Endometrial microvascular endothelial cells (primary cell): ENCODE measurements around the gene S100Z. TPM values are rescaled to one million over a fixed set of nuclear protein-coding genes. Genes with fewer than 3 reads are reported as not detected.
"Not testable (repeated sequence)": the region's sequence is repeated elsewhere in the genome, so short reads cannot be mapped to it uniquely, and the experiment has no call there.

Source experiments
- in situ Hi-C: cut with HindIII; loops from 2 replicates; pipeline ENCODE4 v1.10.0; 2017; ENCODE audit warnings: low sequenced_read_pairs, low pct_unique_long_range_greater_than_20kb; ENCODE audit errors: inconsistent ontology term
- total RNA-seq: library from RNA; depleted of rRNA; stranded (reverse); fragments of >200 nt; gene quantifications from one replicate; pipeline ENCODE4 v1.2.3, GENCODE V29; 2015; ENCODE audit errors: inconsistent ontology term

The S100Z gene
- total RNA-seq: not detected

DNA sequence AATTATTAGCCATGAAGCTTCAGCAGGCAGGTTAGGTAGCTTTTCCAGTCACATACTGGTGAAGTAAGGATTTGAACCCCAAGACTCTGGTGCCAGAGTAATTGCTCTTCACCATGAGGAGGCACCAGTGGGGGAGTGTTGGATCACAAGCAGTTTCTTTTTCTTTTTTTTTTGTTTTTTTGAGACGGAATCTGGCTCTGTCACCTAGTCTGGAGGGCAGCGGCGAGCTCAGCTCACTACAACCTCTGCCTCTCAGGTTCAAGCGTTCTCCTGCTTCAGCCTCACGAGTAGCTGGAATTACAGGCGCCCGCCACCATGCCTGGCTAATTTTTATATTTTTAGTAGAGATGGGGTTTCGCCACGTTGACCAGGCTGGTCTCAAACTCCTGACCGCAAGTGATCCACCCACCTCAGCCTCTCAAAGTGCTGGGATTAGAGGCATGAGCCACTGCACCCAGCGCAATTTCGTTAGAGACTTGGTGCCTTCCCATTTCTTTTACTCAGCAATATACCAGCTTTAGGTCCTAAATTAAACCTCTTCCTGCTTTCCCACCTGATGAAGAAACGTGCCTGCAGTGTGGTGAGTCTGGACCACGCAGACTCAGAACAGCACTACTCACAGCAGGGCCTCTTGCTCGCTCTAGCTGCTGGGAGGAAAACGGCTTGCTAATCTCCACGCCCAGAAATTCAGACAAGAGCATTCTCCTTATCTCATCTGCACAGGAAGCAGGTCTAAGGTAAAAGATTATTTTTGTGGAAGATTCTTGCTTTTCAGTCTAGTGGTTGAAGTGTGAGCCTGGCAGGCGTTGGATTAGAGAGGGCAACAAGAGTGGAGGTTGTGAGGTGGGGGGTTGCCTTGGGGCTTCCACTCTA lies at the start of gene S100Z:
TSS of gene S100Z (plus strand) at position 596 of the 873 bp plus-strand sequence. CDS start 25,346 bp downstream, outside the sequence.
- in situ Hi-C loops: no loop called here

DNA sequence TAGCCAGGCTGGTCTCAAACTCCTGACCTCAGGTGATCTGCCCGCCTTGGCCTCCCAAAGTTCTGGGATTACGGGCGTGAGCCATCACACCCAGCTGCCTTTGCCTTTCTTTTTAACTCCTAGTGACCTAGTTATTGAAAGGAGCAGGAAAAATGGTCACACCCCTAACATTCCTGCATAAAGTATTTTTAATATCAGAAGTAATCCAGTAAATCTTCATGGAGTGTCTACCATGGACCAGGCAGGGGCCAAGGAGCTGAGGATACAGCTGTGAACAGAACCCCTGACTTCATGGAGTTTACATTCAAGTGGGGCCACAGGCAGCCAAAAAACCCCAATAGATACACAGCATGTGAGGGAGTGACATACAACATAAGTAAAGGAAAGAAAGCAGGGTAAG lies 49.2 kb upstream of the S100Z start:
- in situ Hi-C loops: no loop called here

DNA sequence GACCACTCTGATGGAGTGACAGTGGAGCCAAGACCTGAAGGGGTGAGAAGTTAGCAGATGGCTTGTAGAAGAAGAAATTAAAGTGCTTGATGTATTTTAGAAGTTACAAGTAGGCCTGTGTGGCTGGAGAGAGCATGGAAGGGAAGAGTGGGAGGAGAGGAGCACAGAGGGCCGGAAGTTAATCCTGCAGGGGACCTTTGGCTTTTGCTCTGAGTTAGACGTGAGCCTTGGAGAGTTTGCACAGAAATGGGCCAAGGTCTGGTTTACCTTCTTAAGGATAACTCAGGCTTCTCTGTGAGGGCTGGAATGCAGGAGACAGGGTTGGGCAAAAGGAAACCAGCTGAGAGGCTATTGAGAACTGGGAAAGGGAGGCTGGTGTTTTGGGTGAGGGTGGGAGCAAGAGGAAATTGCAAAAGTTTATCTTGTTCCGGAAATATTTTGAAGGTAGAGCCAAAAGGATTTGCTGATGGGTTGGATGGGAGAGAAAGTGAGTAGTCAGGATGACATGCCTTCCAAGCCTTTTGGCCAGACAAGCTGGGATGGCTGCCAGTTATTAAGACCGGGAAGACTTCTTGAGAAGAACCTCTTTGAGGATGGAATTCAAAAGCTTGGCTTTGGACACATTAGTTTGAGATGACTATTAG lies 48.5 kb upstream of the S100Z start:
- in situ Hi-C loops: no loop called here

DNA sequence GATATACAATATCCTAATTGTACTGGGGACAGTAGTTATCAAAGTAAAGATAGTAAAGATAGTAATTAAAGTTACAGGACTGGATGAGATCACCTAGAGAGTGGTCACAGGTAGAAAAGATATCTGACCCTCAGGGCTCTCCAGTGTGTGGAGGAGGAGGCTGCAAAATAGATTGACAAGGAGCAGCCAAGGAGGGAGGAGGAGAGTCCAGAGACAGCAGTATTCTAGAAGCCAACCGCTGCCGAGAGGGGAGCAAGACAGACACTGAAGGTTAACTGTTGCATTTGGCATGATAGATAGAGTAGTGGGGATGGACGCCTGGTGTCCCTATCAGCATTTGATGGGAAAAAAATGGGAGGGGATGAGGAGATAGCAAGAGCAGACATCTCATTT lies 48.0 kb upstream of the S100Z start:
- in situ Hi-C loops: no loop called here

DNA sequence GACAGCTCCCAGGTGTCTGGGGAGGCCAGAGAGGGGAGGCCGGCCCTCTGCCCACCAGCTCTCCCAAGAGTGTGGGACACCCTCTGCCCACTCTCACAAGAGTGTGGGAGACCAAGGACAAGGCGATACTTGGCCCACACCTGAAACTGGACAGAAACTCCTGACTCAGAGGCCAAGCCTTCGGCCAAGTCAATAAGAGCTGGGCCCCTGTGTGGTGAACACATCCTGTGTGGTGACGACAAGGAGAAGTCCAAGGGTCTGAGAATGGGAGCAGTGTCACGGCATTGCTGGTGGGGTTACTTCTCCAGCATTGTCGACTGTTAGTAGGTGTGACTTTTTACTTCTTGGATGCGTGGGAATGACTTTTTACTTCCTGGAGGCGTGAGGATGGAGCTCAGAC lies 45.5 kb upstream of the S100Z start:
- in situ Hi-C loops: no loop called here

DNA sequence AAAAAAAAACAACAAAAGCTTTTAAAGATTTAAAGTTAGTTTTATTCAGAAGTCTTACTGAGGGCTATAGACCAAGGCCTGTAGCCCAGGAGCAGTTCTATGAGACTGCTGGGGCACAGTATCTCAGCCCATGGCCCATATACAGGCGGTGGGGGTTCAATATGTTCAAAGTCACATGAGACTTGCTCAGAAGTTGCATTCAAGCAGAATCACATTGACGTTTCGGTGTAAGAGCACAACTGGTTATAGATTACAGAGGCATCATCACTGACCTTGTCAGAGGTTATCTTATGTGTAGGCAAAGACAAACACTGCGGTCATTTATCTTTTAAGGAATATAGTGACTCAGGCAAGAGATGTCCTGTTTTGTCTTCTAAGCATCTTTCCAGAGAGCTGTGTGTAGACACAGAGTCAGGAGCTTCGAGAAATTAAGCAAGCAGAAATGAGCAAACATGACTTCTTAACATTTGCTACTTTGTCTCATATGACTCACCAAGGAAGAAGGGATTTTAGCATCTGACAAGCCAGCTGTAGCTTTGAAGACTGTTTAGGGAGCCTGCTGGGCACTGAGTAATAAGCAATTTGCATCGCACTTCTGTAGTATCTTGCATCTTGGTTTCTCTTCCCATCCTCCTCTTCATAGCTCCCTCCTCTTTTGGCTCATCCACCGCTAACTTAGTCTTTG lies 43.9 kb upstream of the S100Z start:
- in situ Hi-C loops: no loop called here

DNA sequence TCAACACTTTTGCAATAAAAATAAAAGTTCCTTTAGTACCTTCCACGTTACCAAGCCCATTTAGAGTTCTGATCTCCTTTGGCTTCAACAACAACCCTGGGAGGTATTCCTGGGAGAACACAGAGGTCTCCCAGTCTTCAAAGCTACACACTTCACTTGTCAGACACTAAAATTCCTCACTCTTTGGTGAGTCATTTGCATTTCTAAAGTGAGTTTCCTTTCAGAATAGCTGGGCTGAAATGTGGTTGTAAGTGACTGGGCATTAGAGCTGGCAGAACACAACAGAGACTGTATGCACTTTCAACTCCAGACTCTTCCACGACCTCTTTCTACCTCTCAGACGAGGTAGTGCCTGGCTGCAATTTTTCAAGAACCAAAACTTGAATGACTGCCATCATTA lies 42.5 kb upstream of the S100Z start:
- in situ Hi-C loops: no loop called here

DNA sequence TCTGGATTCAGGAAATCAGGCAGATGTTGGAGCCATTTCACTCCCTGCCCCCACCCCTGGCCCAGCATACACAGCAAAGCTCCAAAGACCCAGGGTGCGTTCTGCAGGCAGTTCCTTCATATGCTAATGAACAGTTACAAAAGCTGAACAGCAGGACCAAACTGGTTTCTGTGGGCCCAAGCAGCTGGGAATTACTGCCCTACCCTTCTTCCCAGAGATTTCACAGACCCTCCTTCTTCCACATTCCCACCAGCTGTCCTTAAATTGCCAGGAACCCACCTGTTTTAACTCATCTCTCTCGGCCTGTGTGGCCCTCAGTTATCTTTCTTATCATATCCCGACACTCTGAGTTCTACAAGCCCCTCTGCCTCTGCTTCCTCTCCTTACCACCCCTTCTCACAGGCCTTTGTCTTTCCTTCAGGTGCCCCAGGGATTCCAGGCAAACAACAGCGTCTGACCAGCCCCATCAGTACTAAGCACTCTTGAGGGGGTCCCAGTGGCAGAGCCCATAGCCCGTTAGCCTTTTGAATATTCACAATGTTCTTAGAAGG lies 41.6 kb upstream of the S100Z start:
- in situ Hi-C loops: no loop called here

DNA sequence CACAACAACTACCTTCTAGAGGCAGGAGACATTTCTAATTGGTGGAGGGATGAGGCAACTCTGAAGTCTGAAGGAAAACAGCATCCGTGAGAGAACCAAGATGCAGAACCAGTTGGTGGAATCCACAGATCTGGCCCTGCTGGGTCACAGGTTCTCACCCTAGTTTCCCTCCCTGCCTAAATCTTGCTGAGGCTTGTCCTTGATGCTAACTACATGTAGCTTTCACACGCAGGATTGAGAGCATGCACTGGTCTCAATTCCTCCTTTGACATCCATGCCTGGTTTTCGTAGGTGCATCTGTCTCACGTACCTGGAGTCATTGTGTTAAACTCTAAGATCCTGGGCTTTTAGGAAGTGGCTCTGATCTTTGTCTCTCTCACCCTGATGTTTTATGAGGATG lies 40.7 kb upstream of the S100Z start:
- in situ Hi-C loops: no loop called here

DNA sequence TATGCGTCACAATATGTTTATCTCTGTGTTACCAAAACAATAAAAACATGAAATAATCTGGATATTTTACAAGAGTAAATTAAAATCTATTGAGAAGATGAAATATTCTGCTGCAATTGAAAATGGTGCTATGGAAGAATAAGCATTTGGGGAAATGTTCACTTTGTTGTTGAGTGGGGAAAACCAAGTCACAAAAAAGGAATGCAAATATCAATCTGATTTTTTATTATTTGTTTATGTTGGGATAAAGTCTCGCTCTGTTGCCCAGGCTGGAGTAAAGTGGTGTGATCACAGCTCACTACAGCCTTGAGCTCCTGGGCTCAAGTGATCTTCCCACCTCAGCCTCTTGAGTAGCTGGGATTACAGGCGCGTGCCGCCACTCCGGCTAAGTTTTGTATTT lies 39.6 kb upstream of the S100Z start:
- in situ Hi-C loops: no loop called here

DNA sequence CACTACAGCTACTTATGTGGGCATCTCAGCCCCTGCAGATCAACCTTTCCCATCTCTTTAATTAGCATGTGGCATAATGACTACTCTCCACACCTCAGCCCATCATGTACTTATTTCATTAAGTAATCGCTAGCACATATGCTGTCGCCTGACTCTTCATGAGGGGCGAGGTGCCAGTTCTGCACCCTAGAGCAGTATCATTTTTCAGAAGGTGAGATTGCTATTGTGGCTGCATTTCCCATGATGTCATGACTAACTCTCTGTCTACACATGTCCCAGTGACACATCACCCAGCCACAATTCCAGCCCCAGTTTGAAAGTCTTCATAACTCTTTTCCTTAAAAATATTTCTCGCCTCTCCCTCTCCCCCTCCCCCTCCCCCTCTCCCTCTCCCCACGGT lies 38.6 kb upstream of the S100Z start:
- in situ Hi-C loops: no loop called here

DNA sequence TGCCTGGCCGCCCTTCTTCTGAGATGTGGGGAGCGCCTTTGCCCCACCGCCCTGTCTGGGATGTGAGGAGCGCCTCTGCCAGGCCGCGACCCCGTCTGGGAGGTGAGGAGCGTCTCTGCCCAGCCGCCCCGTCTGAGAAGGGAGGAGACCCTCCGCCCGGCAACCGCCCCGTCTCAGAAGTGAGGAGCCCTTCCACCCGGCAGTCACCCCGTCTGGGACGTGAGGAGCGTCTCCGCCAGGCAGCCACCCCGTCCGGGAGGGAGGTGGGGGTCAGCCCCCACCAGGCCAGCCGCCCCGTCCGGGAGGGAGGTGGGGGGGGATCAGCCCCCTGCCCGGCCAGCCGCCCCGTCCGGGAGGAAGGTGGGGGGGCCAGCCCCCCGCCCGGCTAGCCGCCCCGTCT lies 37.6 kb upstream of the S100Z start:
- in situ Hi-C loops: not testable (repeated sequence)

DNA sequence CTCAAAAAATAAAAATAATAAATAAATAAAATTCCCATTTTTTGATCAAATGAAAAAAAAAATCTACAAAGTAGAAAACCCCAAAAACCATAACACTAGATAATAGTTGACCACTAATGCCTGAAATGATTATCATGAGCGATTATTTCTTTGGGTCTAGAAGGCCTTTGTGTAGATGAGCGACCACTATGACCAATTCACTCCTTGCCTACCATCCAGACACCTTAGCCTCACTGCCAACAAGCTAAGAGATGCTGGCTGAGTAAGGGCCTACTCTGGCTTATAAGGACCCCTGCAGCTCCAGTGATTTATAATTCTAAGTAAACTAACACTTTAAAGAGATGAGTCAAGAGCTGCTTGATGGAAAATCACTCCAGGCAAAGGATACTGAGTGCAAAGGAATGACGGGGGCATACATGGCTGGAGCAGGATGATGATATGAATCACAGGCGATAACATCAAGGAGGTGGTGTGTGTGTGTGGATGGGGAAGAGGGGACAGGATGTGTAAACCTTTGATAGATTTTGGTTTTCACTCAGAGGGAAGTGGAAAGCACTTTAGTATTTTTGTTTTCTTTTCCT lies 35.7 kb upstream of the S100Z start:
- in situ Hi-C loops: no loop called here

DNA sequence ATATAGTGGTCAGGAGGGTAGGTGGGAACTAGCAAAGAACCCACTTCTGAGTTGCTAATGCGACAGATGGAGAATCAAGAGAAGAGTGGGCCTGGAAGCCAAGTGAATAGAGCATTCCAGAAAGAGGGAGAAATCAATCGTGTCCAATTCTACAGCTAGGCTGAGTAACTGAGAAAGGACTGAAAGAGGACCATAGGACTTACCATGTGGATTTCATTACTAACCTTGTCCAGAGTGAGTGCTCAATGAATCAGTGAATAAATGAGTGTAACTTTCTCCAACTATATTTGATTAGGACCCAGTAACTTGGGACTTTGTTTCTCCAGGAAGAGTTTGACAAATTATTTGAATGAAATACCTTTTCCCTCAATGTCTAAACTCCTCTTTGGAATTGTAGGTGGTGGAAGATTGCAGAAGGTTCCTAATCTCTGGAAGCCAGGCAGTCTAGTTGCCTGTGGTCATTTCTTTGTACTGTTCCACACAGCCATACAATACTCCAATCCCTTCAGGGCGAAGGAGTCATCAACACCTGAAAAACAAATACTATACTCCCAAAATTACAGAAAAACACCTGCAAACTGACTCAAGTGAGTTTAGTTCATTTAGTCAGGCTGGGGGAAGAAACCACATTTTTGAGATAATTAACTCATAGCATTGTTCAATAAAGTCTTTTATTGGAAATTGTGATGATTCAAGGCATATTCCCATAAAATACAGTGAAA lies 33.5 kb upstream of the S100Z start:
- in situ Hi-C loops: no loop called here

DNA sequence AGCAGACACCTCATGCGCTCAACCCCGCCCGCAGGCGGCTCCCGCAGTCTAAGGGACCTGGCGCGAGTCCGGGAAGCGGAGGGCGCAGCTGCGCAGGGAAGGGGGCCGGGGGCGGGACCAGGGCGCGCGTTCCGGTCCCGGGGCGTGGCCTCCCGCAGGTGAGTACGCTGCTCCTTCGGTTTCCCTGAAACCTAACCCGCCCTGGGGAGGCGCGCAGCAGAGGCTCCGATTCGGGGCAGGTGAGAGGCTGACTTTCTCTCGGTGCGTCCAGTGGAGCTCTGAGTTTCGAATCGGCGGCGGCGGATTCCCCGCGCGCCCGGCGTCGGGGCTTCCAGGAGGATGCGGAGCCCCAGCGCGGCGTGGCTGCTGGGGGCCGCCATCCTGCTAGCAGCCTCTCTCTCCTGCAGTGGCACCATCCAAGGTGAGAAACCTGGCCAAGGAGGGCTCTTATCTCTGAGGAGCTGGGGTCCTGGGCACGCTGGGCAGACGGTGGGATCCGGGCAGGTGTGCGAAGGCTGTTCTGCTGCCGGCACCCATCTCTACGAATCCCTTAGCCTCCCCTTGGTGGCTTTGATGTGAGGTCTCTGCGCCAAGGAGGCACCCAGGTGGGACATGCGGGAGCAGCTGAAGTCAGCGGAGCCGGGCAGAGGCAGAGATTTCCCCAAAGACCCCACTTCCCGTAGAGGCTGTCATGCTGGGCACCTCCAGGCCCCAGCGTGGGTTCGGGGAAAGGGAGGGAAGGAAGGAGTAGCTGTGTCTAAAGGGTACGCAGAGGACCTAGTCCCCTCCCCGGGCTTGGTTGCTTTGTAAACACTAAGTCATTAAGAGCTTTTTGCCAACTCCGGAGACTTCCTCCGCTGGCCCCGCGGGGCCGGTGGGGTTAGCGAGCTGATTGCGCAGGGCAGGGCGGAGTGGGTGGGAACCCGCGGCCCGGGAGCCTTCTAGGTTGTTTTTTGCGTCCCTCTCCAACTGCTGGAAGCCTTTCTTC lies 30.7 kb upstream of the S100Z start, which contains the start of gene F2RL1:
TSS of gene F2RL1 (plus strand) at position 187 of the 988 bp plus-strand sequence. CDS start at position 340, 153 bp downstream.
- in situ Hi-C loops: no loop called here

DNA sequence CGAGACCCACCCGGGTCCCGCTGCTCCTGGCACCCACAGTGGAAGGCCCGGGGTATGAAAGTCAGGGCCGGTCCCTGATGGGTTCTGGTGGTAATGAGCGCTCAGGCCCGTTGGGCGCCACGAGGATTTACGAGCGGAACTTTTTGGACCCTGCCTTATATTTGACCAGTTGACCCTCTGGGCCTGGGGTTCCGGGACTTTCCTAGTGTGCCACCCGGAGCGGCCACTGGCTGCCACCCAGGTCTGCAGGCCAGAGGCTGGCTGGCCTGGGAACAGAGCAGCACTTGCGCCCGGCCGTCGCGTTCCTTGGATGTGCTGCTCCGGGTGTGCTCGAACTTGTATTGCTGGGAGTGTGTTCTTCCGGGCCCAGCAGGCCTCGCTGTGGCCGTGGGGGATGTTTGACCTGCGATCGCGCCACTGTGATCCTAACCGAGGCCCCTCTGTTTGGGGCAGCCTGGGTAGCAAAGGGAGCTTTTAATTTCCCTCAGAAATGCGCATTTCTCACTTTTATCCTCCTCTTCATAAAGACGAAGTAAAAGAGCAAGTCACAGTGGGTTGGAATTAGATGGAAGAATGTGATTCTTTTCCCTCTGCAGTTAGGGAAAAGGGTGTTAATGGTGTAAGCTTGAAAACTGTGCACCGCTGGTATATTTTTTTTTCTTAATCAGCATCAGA lies 29.8 kb upstream of the S100Z start:
- in situ Hi-C loops: no loop called here

DNA sequence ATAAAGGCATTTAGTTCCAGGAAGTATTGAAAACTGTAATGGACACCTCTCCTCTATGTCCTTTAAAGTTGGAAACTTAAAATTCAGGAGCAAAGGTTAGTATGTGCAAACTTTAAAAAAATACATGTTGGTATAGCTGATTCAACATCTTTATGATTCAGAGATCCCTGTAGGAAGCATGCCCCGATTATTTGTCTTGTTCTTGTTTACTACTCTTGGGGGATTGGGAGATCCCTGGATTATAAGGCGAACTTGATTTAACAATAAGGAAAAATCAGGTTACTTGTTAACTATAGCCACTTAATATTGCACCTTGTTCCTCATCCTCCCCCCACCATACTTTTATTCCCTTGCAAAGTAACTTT lies 29.3 kb upstream of the S100Z start:
- in situ Hi-C loops: no loop called here
